Colonic mucosa (tissue), 4 donors: ENCODE data around the gene KLHDC2. TPM values are rescaled to one million over a fixed set of nuclear protein-coding genes. Genes with fewer than 3 reads are reported as not detected.
"Not testable (repeated sequence)": the region's sequence is repeated elsewhere in the genome, so short reads cannot be mapped to it uniquely, and the experiment has no call there.

ENCODE experiments used
- DNase-seq: peaks from one replicate; pipeline ENCODE4 v3.0.0-alpha.2; 2020
- H3K27ac ChIP-seq: fragments of 200-600 bp; one replicate; pipeline ENCODE4 v1.8.0; 2021
- H3K27me3 ChIP-seq: fragments of 200-600 bp; one replicate; pipeline ENCODE4 v1.8.0; 2021
- H3K36me3 ChIP-seq: fragments of 200-600 bp; one replicate; pipeline ENCODE4 v1.8.0; 2021
- H3K4me1 ChIP-seq: fragments of 200-600 bp; one replicate; pipeline ENCODE4 v1.8.0; 2021; ENCODE audit warnings: mild to moderate bottlenecking
- H3K4me3 ChIP-seq: fragments of 200-600 bp; one replicate; pipeline ENCODE4 v1.8.0; 2021
- H3K9ac ChIP-seq, 2 donors: one replicate each; pipeline ENCODE4 v1.7.0; 2013; ENCODE audit warnings: control low read depth in 2 of 2, low read depth in 2 of 2, low read length in 2 of 2
- H3K9me3 ChIP-seq: fragments of 200-600 bp; one replicate; pipeline ENCODE4 v1.8.0; 2021
- CTCF ChIP-seq: fragments of 200-600 bp; IDR thresholded peaks from one replicate; pipeline ENCODE4 v1.8.0; 2022; ENCODE audit warnings: antibody characterized with exemption, mild to moderate bottlenecking
- intact Hi-C: fragments of 100-400 bp; cut with DNase I; formaldehyde crosslinking; loops from one replicate; pipeline ENCODE4 v1.14.1; 2022
- total RNA-seq, 2 donors: library from RNA; stranded (reverse); fragmentation: NEBNext Ultra II Directional in 1 of 2; extraction: Animal tissue kit (Norgen Biotek cat#: 25700) in 1 of 2; gene quantifications; one replicate each; pipeline ENCODE4 v1.2.1, GENCODE V29; 2021
- donor health status: healthy.
- donor health status: DM: no; HTN: no; CAD: no.
- donor health status: DM: no; HTN: no; CAD: no.

Gene KLHDC2
- total RNA-seq, 2 donors from 2014 or later, result 37.5 to 68.7 TPM

GRCh38 chr14:49767270-49767570, 733 bp upstream of the KLHDC2 start:
- Histone ChIP-seq H3K36me3 (no peaks in the 10 kb centered on the region), H3K27ac (peak overlapping the region; percentile 97), H3K9me3 (no peaks in the 10 kb centered on the region), H3K9ac (peak overlapping the region; percentile 81 to 99), H3K27me3 (no peaks in the 10 kb centered on the region), H3K4me1 (peaks cover 10% of the 10 kb centered on the region), H3K4me3 (peak overlapping the region; percentile 88)
- no peak for DNase-seq
- intact Hi-C loops, result loop anchor here (5.0 kb wide), 2 partner anchors 75 to 130 kb away; partner anchors contain the start of genes DNAAF2 and KLHDC1
- no peak for TF ChIP-seq CTCF

- intact Hi-C loops, result loop anchor here (5.0 kb wide), 2 partner anchors 76 to 131 kb away; partner anchors contain the start of genes DNAAF2 and KLHDC1
- Histone ChIP-seq H3K9me3 (no peaks in the 10 kb centered on the region), H3K4me3 (peak overlapping the region; percentile 88), H3K36me3 (no peaks in the 10 kb centered on the region), H3K9ac (peak overlapping the region; percentile 99 to 100), H3K4me1 (peaks cover 10% of the 10 kb centered on the region), H3K27me3 (no peaks in the 10 kb centered on the region), H3K27ac (peak overlapping the region; percentile 97)
- no peak for TF ChIP-seq CTCF
- peak; percentile 87 for DNase-seq
These were observed 558 bp downstream of the KLHDC2 start for GRCh38 chr14:49768301-49769121.

DNA sequence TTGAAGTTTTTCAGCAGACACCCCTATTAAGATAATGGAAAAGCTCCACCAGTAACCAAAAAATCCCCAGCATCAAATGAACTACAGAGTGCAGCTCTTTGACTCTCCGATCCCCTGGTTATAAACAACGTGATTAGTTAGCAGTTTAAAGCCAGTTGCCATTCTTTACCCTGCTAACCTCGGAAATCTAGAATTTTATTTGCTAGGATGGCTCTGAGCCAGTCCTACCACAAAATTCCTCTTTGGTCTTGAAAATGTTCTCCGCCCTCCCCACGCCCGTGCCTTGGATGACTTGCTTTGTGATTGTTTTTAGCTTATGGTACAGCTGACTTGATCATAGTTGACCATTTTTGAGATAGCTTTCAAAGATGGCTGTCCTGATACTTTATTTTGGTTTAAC, 1.2 kb downstream of the KLHDC2 start:
- H3K9me3 ChIP-seq, result no peaks in the 10 kb centered on the region
- peak overlapping the region; percentile 97 for H3K27ac ChIP-seq
- DNase-seq, result peak; percentile 69
- peak overlapping the region; percentile 88 for H3K4me3 ChIP-seq
- H3K27me3 ChIP-seq, result no peaks in the 10 kb centered on the region
- H3K36me3 ChIP-seq, result no peaks in the 10 kb centered on the region
- intact Hi-C loops, result loop anchor here (5.0 kb wide), 2 partner anchors 77 to 132 kb away; partner anchors contain the start of genes DNAAF2 and KLHDC1
- no peak for TF ChIP-seq CTCF
- H3K4me1 ChIP-seq, result peaks cover 10% of the 10 kb centered on the region
- peak overlapping the region; percentile 99 to 100 for H3K9ac ChIP-seq

GRCh38 chr14:49769581-49770211, 1.7 kb downstream of the KLHDC2 start:
- Histone ChIP-seq H3K9me3 (no peaks in the 10 kb centered on the region), H3K4me1 (peaks cover 10% of the 10 kb centered on the region), H3K9ac (peak overlapping the region in 1 of 2 donors; percentile 100), H3K27me3 (no peaks in the 10 kb centered on the region), H3K36me3 (no peaks in the 10 kb centered on the region), H3K4me3 (peak overlapping the region; percentile 88), H3K27ac (peak overlapping the region; percentile 97)
- peak; percentile 26 for DNase-seq
- TF ChIP-seq CTCF, result no peak
- intact Hi-C loops, result loop anchor here (5.0 kb wide), 2 partner anchors 77 to 132 kb away; partner anchors contain the start of genes DNAAF2 and KLHDC1

- peaks cover 10% of the 10 kb centered on the region for H3K4me1 ChIP-seq
- H3K4me3 ChIP-seq, result no peak overlapping the region
- intact Hi-C loops, result no loop called here
- H3K36me3 ChIP-seq, result no peaks in the 10 kb centered on the region
- peak; percentile 86 for DNase-seq
- no peaks in the 10 kb centered on the region for H3K9me3 ChIP-seq
- peak overlapping the region; percentile 97 for H3K27ac ChIP-seq
- no peaks in the 10 kb centered on the region for H3K27me3 ChIP-seq
- peak overlapping the region in 1 of 2 donors; percentile 100 for H3K9ac ChIP-seq
- no peak for TF ChIP-seq CTCF
These were observed 2.4 kb downstream of the KLHDC2 start for GRCh38 chr14:49770212-49770817.

DNA sequence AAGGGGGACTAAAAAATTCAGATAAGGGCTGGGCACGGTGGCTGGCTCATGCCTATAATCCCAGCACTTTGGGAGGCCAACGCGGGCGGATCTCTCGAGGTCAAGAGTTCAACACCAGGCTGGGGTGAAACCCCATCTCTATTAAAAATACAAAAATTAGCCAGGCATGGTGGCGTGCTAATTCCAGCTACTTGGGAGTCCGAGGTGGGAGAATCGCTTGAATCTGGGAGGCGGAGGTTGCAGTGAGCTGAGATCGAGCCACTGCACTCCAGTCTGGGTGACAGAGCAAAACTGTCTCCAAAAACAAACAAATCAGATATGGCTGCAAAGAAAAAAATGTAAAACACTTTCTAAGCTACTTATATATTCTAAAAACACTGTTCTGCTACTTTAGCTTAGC, 3.7 kb downstream of the KLHDC2 start:
- DNase-seq, result peak; percentile 18
- H3K9ac ChIP-seq, H3K9me3 ChIP-seq, H3K27me3 ChIP-seq, H3K36me3 ChIP-seq, H3K4me3 ChIP-seq, intact Hi-C loops: not testable (repeated sequence)
- H3K27ac ChIP-seq, result peak overlapping the region; percentile 97
- peaks cover 10% of the 10 kb centered on the region for H3K4me1 ChIP-seq
